ENCODE results near the gene AMZ1.
"Not testable (repeated sequence)": the region's sequence is repeated elsewhere in the genome, so short reads cannot be mapped to it uniquely, and the experiment has no call there.

The AMZ1 gene

GRCh38 chr7:2714636-2715035, 26.6 kb downstream of the AMZ1 start:
- no peak for DNase-seq

DNA sequence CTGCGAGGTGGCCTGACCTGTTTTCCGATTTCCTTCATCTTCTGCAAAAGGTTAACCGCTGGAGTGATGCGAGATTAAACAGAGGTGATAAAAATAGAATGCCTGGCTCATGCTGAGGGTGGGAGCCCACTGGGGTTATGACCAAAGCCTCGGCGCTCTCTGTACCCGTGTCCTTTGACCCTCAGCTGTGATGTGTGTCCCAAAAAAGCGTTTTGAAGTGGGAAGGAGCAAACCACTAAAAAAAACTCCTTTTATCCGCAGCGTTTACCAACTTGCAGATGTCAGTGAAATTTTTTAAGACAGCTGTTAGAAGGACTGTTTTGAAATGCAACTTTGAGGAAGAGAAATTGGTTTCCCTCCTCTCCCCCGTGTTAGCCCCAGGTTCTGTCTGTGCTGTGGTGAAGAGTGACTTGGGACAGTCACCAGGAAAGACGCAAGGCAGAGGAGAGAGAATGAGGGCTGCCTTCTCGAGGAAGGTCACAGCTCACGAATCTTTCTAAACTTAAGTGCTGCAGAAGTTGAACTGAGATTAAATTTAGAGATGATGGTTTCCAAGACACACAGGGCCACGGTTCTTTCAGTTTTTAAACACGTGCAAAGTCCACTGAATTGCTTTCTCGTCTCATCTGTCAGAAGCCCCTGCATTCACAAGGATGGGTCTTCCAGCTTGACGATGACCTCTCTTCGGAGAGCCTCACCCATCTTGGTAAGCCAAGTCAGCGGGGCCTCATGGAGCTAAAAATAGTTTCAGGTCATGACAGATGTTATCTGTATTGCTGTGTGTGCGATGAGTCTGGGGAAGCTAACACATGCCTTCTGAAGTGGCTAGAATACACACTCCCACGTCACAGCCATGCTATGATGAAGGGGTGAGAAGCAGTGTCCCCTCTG, 27.6 kb downstream of the AMZ1 start:
- DNase-seq, result no peak

DNA sequence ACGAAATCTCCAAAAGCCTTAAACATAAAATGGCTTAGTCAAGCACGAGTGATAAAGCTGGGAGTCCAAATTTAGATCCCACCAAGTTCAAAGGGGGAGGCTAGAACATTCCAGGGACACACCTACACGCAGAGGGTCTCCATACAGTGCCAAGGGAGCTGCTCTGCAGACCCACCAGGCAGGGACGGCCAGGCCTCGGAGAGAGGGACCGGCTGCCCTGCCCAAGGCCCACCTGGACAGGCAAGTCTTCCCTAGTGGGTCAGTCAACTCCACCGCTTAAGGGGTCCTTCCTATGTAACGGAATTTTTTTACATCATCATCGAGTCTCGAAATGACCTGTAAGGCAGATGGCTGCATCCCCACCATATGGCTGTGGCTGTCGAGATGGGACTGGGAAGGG, 28.5 kb downstream of the AMZ1 start:
- DNase-seq, result no peak

GRCh38 chr7:2716906-2717292, 28.9 kb downstream of the AMZ1 start:
- no peak for DNase-seq

- DNase-seq, result no peak
These were observed 29.6 kb downstream of the AMZ1 start for GRCh38 chr7:2717293-2718261.

DNA sequence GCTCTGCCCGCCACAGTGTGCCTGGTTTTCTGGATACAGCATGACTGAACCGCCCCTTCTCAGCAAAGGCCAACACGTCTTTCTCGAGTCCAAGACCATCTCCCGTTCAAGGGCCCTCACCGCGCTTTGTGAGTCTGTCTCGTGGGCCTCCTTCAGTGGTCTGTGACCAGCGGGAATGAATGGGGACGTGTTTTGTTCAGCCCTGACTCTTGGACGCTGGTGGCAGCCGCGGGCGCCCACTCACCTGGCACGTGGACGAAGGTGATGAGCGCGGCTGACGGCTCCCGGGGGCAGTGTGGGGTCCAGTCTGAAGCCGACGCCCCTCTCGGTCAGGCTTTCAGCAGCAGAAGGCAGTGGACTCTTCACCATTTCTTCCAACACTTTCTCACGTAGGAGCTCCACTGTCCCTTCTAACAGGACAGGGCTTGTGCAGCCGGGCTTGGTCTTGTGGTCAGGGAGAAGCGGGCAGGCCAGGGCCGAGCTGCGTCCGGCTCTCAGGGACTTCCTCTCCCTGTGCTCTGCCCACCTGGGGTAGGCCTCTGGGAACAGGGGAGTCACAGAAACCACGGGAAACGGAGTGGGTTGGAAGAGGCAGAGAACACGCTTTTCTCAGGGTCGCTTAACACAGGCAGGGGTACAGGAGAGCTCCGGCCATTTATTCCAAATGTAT, 30.4 kb downstream of the AMZ1 start:
- no peak for DNase-seq

- DNase-seq, result peak; percentile 80
These were observed 31.0 kb downstream of the AMZ1 start for GRCh38 chr7:2719007-2719406.

- no peak for DNase-seq
These were observed 32.0 kb downstream of the AMZ1 start for GRCh38 chr7:2720024-2720423.

- no peak for DNase-seq
These were observed 33.8 kb downstream of the AMZ1 start for GRCh38 chr7:2721842-2722241.

DNA sequence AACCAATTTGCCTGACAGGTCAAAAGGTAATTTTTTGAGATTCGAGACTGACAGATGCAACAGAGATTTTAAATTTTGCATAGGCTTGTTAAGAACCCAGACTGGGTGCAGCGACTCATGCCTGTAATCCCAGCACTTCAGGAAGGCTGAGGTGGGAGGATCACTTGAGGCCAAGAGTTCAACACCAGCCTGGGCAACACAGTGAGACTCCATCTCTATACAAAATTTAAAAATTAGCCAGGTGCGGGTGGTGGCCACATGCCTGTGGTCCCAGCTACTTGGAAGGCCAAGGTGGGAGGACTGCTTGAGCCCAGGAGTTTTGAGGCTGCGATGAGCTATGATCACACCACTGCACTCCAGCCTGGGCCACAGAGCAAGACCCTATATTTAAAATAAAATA, 34.6 kb downstream of the AMZ1 start:
- DNase-seq, result no peak

- no peak for DNase-seq
These were observed 35.3 kb downstream of the AMZ1 start for GRCh38 chr7:2723138-2723850.

DNA sequence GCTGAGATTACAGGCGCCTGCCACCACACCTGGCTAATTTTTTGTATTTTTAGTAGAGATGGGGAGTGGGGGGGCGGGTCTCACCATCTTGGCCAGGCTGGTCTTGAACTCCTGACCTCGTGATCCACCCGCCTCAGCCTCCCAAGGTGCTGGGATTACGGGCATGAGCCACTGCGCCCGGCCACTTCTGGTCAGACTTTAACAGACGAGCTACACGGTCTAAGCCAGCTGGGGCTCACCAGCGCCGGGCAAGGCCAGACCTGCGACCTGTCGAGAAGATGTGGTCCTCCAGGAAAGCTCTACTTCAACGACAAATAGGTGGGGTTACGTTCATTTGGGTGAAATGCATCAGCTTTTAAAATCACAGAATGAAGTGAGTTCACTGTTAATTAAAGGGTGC, 36.0 kb downstream of the AMZ1 start:
- not testable (repeated sequence) for DNase-seq

GRCh38 chr7:2724453-2725177, 36.6 kb downstream of the AMZ1 start:
- no peak for DNase-seq

DNA sequence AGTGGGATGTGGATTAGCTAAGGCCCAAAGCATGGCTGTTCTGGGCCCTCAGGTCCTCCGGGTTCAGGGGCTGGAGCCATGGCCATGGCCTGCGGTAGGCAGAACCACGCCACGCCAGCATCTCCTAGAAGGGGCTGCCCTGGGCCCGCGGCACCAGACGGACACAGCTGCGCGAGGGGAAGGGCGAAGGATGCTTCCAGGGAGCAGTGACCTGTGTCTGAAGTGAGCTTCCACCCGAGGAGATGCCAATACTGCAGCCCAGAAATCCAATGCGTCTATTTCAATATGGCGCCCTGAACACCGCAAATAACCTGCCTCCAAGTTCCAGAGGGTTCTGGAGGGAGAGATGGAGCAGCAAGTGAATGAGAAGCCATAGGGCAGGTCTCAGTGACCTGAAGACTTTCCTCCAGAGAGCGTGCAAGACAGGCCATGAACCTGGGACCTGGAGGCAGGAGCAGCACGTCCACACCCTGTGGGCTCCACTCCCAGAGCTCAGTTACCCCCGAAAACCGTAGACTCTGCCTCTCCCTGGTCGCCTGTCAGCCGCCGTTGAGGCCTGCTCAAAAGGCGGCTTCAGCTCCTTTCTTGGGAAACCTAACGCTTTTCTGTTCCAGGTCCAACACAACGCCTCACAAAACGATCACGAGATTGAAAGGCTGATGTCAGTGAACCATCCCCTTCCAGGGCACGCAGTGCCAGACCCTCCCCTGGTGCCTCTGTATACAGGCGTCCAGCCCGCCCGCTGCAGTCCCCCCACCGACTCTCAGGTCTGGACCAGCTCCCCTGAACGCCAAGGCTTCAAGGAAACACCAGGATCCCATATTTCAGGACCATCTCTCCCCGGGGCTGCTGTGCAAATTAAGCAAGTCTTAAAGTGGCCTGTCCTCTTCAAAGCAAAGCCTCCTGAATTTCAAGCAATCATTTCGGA, 37.4 kb downstream of the AMZ1 start:
- no peak for DNase-seq

GRCh38 chr7:2726316-2727018, 38.5 kb downstream of the AMZ1 start:
- DNase-seq, result no peak

GRCh38 chr7:2727206-2727605, 39.2 kb downstream of the AMZ1 start:
- not testable (repeated sequence) for DNase-seq

- DNase-seq, result no peak
These were observed 40.5 kb downstream of the AMZ1 start for GRCh38 chr7:2728316-2729030.

DNA sequence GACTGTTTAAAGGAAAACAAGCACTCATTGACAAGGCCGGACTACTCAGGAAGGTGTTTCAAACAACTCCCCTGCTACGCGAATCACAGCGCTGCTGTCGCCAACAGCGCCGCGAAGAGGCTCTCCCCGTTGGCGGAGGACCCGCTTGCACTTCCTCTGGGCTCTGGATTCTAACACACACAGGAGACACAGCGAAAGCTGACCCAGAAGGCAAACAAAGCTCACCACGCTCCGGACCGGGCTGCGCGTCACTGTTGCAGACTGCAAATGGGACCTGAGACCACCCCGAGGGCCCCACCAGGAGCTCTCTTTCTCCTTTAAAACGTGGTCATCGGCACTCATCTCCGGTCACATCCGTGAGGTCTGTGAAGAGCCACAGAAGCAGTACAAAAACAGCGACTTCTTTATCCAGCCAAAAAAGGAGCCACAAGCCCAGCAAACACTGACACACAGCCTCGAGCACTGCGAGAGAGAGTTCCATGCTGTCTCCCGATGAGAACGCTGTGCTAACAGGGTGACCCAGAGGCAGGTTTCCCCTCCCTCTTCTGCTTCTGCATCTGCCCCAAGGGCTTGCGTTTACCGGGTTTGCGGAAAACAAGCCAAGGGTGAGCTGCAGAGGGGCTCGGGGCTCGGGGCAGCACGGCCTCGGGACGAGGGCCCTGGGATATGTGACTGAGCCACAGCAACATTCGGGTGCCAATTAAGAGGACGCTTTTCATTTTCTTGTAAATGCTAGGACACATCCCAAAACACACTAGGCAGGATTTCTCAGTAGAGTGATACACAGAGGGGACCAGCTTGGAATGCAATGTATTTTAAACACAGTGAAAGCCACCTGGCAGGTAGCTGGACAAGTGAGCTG, 41.3 kb downstream of the AMZ1 start:
- no peak for DNase-seq
